GF-D8 (cell line): Measurements from ENCODE around the gene PRIM2.
"Not testable (repeated sequence)": the region's sequence is repeated elsewhere in the genome, so short reads cannot be mapped to it uniquely, and the experiment has no call there.

Experiments used
- DNase-seq: peaks from one replicate; lab custom pipeline; 2025; lab: John Stamatoyannopoulos, UW

PRIM2 gene

DNA sequence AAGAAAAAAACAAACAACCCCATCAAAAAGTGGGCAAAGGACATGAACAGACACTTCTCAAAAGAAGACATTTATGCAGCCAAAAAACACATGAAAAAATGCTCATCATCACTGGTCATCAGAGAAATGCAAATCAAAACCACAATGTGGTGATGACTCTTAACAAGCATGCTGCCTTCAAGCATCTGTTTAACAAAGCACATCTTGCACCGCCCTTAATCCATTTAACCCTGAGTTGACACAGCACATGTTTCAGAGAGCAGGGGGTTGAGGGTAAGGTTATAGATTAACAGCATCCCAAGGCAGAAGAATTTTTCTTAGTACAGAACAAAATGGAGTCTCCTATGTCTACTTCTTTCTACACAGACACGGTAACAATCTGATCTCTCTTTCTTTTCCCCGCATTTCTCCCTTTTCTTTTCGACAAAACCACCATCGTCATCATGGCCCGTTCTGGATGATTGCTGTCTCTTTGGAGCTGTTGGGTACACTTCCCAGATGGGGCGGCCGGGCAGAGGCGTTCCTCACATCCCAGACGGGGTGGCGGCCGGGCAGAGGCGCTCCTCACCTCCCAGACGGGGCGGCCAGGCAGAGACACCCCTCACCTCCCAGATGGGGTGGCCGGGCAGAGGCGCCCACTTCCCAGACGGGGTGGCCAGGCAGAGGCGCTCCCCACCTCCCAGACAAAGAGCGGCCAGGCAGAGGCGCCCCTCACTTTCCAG lies 7.2 kb upstream of the PRIM2 start:
- not testable (repeated sequence) for DNase-seq

DNA sequence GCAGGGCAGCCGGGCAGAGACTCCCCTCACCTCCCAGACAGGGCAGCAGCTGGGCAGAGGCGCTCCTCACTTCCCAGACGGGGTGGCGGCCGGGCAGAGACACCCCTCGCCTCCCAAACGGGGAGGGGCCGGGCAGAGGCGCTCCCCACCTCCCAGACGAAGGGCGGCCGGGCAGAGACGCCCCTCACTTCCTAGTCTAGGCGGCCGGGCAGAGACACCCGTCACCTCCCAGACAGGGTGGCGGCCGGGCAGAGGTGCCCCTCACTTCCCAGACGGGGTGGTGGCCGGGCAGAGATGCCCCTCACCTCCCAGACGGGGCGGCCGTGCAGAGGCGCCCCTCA lies 6.6 kb upstream of the PRIM2 start:
- DNase-seq: no peak

DNA sequence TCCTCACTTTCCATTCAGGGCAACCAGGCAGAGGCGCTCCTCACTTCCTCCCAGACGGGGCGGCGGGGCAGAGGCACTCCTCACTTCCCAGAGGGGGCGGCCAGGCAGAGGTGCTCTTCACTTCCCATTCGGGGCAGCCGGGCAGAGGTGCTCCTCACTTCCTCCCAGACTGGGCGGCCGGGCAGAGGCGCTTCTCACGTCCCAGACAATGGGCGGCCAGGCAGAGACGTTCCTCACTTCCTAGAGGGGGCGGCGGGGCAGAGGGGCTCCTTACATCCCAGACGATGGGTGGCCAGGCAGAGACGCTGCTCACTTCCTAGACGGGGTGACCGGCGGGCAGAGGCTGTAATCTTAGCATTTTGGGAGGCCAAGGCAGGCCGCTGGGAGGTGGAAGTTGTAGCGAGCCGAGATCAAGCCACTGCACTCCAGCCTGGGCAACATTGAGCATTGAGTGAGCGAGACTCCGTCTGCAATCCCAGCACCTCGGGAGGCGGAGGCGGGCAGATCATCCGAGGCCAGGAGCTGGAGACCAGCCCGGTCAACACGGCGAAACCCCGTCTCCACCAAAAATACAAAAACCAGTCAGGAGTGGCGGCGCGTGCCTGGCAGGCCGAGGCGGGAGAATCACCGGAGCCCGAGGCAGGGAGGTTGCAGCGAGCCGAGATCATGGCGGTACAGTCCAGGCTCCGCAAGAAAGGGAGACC lies 6.0 kb upstream of the PRIM2 start:
- not testable (repeated sequence) for DNase-seq

DNA sequence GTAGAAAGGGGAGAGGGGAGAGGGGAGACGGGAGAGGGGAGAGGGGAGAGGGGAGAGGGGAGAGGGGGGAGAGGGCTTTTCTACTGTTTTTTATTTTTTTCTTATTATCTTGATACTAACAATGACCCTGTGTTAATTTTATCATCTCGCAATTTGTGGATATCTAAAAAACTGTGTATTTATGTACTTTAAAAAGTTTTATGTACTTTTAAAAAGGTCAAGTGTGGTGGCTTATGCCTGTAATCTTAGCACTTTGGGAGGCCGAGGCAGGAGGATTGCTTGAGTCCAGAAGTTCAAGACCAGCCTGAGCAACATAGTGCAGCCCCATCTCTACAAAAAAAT lies 5.5 kb upstream of the PRIM2 start:
- no peak for DNase-seq

DNA sequence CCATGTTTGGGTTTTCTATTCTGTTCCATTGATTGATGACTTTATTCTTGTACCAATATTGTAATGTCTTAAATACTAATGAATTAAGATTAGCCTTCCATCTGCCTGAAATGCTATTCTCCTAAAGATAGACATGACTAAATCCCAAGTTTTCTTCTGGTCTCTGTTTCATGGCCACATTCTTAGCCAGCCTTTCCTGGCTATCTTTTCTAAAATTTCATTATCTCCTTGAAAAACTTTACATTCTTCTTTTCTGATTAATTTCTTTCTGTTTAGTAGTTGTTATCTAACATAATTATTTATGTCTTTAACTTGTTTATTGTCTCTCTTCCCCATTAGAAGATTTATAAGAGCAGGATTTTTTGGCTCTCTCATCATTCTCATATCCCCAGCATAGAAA lies 4.4 kb upstream of the PRIM2 start:
- DNase-seq: no peak

DNA sequence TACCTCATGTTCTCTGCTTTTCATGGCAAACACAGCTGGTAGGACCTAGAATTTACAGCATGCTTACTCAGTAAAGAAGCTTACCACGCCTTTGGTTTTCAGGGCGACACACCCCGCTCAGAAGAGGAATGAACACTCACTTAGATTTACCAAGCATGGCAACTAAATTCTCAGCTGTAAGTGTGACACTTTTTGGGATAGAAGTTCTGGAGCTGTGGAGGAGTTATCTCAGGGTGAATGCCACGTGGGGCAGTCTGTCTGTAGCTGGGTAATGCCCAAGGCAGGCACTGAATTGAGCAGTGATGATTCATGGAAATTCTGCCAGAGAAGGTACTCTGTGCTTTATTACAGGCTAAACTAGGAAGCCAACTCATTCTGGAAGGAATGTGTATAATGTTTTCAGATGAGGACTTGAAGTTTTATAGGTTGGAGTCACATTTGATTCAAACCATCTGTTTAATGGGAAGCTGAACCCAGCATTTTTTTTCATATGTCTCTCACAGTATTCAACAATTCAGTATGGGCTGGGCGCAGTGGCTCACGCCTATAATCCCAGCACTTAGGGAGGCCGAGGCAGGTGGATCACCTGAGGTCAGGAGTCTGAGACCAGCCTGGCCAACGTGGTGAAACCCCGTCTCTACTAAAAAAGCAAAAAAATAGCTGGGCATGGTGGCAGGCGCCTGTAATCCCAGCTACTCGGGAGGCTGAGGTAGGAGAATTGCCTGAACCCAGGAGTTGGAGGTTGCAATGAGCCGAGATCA lies 3.5 kb upstream of the PRIM2 start:
- no peak for DNase-seq

DNA sequence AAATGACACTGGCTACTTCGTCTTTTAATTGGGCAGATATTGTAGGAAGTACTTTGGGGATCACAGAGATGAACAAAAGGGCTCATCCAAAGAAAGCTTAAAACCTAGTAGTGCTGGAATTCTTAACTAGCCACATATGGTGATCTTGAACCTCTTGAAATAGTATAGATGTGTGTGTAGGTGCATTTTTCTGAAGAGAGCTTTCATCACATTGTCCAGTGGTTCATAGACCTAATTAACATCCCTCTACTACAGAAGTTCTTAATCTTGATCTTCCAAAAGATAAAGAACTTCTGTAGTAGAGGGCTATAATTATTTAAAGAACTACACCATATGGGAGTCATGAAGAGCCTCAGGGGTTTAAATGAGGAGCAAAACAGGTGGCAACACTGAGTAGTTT lies 2.3 kb upstream of the PRIM2 start:
- DNase-seq: no peak

DNA sequence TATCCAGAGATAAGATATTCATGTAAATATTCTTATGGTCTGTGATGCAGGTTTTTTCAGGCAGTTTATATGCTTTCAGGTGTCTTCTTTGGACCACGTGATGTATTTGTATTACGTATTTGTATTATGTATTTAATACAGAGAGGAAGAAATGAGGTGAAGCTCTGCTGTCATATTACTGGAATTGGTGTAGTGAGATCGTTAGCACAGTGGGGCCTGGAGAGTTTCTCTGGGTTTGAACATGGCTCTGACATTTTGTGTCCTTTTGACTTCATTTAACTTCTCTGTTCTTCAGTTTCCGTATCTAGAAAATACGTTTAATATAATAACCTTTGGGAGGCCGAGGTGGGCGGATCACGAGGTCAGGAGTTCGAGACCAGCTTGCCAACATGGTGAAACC lies 1.6 kb upstream of the PRIM2 start:
- DNase-seq: no peak

DNA sequence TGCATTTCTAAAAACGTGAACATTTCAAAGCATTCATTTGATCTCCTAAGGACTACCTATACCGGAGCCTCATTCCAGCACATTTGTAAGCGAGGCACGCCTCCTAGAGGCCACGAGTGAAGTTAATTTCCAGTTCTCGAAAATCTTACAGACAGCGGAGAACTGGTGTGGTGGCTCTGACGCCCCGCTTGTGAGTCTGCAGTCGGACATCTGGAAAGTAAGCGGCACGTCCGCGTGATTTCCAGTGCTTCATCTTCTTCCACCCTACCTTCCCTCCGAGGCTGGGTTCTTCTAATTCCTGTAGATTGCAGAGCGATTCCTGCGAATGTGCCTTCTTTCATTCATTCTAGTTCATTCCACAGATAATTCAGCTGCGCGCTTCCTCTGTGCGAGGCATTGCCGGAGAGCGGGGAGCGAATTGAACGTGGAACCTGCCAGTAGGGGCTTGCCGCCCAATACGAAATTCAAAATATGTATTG lies 810 bp upstream of the PRIM2 start:
- DNase-seq: peak; percentile 82

DNA sequence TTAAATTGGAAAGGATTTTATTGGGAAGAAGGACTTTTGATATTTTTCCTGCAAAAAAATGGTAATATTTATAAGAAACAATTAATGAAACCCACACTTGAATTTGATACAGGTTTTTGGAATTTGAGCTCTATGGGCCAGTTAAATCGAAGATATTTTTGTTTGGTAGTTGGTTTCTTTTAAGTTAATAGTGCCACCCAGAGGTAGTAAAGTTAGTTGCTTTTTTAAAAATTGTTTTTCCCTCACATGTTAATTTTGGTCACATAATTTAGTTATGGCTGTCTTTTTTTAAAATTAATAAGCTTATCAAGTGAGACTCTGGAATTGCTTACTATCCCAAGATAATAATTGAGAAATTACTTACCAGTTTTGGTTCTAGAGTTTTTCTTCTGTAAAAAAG lies 7.1 kb downstream of the PRIM2 start:
- no peak for DNase-seq

DNA sequence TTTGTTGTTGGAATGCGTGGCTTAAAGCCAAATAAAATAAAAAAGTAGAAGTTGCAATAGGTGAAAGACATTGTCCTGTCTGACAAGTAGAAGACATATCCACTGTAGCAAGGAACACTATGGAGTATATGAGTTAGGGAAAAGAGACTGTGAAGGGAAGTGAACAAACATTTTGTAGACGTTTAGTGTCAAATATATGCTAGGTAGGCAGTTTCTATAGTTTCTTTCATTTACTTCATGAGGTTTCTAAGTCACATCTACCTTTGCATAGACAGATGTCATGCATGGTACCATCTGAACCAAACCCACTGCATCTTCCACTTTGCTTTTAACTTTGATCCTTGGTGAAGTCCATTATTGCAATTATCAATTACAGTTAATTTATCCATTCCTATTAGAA lies 9.9 kb downstream of the PRIM2 start:
- no peak for DNase-seq

DNA sequence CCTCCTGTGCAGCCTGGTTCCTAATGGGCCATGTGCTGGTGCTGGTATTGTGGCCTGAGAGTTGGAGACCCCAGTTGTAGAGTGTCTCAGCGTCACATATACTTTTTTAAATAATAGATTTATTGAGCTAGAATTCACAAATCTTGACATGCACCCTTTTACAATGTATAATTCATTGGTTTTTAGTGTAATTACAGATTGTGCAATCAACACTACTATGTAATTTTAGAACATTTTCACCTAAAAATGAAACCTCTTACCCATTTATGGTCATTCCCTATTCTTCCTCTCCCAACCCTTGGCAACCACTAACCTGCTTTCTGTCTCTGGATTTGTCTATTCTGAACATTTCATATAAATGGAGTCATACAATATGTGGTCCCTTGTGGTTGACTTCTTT lies 10.6 kb downstream of the PRIM2 start:
- DNase-seq: no peak

DNA sequence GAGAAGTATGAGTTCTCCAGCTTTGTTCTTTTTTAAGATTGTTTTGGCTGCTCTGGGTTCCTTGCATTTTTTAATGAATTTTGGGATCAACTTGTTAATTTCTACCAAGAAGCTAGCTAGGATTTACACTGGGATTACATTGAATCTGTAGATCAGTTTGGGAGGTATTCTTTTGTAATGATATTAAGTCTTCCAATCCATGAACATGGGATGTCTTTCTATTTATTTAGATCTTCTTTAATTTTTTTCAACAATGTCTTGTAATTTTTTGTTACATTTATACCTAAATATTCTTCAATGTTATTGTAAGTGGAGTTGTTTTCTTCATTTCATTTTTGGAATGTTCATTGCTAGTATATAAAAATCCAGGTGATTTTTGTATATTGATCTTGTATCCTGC lies 12.5 kb downstream of the PRIM2 start:
- DNase-seq: no peak

DNA sequence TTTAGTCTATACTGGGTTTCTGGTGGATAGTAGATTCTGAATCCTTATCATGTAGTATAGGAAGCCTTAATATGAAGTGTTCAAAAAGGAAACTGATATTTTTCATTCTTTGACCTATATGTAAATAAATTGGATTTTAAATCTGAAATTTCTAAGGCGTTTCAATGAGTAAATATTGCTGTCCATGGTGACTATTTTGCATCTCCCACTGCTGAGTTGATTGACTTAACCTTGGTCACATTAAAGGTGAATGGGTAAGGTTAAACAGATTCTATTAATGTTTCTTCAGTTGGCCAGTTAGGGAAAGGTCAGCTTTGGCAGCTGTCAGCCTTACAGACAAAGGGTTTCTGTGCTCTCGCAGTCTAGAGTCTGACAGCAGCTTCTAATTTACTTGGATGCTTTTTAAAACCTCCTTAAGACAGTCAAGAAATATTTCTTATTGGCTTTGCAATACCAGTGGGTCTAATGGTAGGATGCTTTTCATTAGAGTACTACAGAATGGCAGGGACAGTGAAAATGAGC lies 24.8 kb downstream of the PRIM2 start:
- no peak for DNase-seq

DNA sequence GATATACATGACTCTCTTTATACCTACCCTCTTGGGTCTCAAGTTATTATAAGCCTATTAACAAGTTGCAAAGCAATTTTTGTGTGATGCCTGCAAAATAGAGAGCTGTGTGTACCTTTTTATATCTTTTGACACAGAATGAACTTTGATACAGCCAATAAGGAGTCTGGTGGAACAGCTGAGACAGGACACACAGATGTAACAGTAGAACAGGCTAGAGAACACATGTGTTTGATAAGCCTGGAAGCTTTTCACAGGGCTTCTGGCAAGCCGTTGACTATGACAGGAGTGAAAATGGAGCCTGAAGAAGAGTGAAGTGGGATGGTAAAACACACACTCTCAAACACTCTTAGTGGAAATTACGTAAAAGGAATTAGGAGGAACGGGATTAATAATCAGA lies 25.9 kb downstream of the PRIM2 start:
- not testable (repeated sequence) for DNase-seq

DNA sequence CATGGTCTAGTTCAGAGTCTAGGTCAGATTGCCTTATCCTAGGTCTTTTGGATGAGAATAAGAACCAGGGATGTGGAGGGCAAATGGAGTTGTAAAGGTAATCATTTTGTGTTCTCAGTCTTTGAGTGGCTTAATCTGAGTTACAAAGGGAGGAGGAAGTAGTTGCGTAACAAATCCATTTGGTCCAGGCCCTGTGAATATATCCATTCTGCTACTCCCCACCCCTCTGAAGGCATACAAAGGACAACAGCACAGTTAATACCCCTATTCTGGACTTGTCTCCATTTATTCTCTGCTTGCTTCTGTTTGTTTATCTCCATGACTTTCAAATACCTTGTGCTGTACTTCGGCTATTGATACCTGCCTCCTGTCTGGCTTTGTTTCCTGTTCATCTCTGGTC lies 29.3 kb downstream of the PRIM2 start:
- DNase-seq: not testable (repeated sequence)

DNA sequence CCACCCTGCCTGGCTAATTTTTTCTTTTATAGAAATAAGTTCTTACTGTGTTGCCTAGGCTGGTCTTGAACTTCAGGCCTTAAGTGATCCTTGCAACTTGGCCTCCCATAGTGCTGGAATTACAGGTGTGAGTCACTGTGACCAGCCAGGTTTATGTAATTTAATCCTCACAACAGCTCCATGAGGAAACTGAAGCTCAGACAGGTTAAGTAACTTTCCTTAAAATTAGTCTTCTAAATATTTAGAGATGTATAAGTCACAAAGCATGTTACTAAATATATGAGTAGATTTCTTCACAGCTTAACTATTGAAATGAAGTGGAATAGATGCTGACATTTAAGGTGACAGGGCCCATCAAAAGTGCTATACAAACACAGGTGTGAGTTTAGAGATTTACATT lies 30.2 kb downstream of the PRIM2 start:
- not testable (repeated sequence) for DNase-seq

DNA sequence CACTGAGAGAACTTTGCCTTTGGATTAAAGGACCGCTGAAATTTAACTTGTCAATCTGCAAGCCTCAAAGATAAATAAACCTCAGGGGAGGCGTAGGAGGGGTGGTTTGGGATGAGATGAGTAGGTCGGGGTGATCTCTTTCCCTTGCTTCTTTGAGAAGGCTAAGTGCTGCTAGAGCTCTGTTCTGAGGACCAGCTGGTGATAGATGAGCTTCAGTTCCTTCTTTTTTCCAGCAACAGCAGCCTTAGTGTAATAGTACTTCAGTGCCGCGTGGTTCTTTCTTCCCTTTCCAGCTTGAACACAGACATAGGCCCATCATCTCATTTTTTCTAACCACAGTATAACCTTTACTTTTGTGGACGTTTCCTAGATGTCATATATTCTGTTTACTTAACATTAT lies 33.0 kb downstream of the PRIM2 start:
- not testable (repeated sequence) for DNase-seq

DNA sequence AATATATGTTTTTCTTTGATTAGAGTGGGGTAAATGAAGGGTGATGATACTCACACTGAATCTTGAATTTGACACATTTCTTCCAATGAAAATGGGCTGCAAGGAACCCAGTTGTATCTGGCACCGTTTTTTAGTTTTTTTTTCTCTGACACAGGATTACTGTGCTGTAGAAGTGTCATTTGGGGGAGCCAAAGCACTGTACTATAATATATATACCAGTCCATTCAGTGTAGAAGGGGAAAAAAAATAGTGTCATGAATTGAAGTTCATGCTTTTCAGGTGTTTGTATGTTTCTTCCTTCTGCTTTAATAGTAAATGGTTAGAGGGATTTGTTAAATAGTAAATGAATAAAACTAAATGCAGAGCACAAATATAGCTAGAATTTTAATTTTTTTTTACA lies 35.2 kb downstream of the PRIM2 start:
- DNase-seq: not testable (repeated sequence)

DNA sequence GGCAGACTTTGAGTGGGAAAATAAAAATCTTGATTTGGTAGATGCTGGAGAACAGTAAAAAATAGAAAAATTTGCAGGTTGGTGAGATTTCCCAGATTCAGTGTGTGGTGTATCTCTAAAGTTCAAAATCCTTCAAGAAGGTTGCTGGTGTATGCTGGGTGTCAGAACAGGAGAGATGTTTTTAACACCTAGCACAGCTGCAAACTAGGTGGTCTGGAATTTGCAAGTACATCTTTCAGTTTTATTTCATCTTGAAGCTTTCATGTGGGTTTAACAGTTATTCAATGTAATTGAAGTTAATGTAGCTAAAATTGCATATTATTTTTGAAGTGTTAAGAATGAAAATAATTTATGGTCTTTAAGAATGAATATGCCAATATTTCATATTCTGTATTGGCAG lies 40.9 kb downstream of the PRIM2 start:
- DNase-seq: not testable (repeated sequence)

DNA sequence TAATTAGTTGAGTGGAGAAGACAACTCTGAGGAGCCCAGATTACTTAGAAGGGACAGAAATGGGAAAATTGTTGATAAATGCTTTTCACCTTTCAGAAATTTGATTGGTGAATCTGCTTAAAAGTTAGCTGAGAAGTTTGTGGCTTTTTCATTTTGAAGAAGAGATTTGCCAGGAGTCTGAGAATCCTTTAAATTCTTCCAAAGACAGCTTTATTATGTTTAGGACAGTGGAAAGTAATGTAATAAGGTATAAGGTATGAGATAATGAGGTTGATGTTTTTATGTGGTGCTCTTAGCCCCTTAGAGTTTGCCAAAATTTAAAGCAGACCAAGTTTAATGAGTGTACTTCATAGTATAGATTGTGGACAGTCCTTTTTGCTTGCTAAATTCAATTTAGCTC lies 42.3 kb downstream of the PRIM2 start:
- not testable (repeated sequence) for DNase-seq

DNA sequence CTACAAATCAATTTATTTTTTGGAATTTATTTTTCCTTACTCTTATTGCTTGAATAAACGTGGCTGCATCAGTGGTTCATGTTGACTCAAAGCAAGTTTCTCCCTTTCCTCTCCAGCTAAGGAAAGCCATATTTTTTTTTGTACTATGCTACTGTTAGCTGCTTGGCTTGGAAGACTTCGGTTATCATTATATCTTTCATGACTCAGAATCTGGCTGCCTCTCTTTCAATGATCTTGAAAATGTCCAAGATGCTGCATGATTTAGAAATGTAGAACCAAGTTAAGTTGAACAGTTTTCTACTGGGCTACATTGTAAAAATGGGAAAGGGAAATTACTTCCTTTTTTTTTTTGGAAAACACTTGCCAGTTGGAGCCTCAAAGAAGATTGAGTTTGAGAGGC lies 44.9 kb downstream of the PRIM2 start:
- not testable (repeated sequence) for DNase-seq

DNA sequence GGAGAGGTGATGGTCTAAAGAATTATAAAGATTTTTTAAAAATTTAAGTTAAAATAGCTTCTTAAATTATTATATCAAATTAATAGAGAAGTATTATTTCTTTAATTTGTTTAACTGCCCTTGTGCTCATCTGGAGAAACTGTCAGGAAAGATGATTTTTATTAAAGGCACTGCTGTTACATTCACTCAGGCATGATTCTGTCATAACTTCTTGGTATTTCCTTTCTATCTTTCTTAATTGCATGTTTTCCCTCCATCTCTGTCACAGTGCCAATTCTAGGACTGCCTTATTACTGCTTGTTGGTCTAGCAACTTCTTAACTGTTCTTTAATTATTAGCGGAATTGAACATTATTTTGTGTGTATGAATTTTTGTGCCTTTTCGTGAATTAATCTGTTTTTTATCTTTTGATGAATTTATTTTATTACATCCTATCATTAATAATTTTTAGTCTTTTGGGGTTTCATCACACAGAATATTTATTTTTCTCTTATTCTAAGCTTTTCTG lies 47.7 kb downstream of the PRIM2 start:
- not testable (repeated sequence) for DNase-seq
